HG02870 (cell line): ENCODE measurements around the gene PNLIP.

Experiments used
- ATAC-seq: cut with Tn5 transposase; IDR thresholded peaks from one replicate; pipeline ENCODE4 v1.9.1; 2021; ENCODE audit warnings: mild to moderate bottlenecking, moderate library complexity; ENCODE audit not compliant: unreplicated experiment

Gene PNLIP

DNA sequence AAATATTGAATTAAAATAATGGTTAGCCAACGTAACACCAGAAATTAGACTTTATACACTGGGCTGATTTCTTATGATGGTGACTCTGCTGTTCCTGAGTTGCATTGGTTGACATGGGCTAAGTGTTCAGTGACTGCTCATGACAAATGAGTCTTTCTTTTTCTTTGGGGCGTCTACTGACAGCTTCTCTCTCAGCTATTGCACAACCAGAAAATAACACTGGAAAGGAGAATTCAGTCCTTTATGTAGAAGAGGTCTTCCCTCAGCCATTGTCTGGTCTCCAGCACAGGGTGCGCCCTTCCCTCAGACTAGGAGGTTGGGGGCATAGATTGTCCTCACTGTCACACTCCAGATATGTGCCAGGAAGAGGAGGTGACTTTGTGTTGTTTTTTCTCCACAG lies 21.6 kb downstream of the PNLIP start:
- ATAC-seq = no peak

GRCh38 chr10:116574797-116575196 lies 29.1 kb downstream of the PNLIP start:
- no peak for ATAC-seq

DNA sequence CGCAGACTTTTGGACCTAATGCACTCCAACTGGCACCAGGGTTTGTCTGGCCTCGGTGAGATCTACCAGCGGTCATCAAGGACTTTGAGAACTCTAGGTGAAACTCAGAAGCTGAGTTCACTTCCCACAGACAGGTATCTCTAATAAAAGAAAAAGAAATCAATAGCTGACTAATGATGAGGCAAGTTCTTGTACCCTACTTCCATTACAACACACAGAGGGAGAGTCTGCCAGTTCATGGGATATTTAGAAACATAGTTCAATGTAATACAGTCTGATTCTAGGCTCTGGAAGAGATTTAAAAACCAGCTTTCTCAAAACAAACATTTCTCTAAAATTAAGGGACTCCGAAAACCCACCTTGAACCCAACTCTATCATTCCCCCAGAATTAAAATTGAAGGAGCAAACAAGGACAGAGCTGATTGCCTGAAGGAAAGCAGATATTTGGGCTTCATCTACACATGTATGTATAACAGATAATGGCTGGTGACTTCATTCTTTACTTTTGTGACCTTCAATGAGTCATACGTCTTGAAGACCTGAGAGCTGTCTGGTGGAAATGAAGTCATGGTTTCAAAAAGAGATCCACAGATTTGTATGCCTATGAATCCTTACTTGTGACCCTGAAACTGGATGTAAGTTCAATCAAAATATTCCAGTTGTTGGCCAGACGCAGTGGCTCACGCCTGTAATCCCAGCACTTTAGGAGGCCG lies 42.3 kb downstream of the PNLIP start:
- ATAC-seq = no peak

GRCh38 chr10:116588995-116589394 lies 43.3 kb downstream of the PNLIP start:
- no peak for ATAC-seq

- ATAC-seq = no peak
Observed at GRCh38 chr10:116589926-116590325, 44.2 kb downstream of the PNLIP start.

- ATAC-seq = no peak
Observed at GRCh38 chr10:116590590-116591444, 45.1 kb downstream of the PNLIP start, which contains the start of gene PNLIPRP1. PNLIPRP1 (plus strand) TSS chr10:116590959; CDS start chr10:116591130, 171 bp downstream.

GRCh38 chr10:116593139-116593740 lies 47.5 kb downstream of the PNLIP start:
- no peak for ATAC-seq

- no peak for ATAC-seq
Observed at GRCh38 chr10:116594525-116595035, 48.8 kb downstream of the PNLIP start.

GRCh38 chr10:116596062-116596461 lies 50.3 kb downstream of the PNLIP start:
- no peak for ATAC-seq

- ATAC-seq = no peak
Observed at GRCh38 chr10:116597543-116597942, 51.8 kb downstream of the PNLIP start.

GRCh38 chr10:116598329-116598728 lies 52.6 kb downstream of the PNLIP start:
- ATAC-seq = no peak

- ATAC-seq = no peak
Observed at GRCh38 chr10:116599991-116600390, 54.3 kb downstream of the PNLIP start.

- no peak for ATAC-seq
Observed at GRCh38 chr10:116602648-116603400, 57.1 kb downstream of the PNLIP start.

DNA sequence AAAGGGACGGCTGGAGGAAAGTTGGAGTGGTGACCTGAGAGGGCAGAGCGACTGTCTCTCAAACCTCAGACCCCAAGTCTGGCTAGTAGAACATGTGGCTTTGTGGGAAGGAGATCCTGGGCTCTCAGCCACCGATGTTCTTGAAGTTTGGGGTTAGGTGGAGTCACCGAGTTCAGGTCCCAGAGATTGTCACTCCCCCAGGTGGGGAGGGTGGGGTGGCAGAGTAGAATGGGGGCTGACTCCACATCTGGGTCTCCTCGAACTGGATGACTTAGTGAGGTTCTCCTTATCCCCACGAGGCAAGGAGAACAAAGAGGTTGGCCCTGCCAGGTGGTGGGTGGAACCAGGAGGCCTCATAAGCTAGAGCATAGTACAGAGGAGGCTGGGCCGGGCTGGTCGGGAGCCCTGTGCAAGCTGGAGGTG lies 60.3 kb downstream of the PNLIP start:
- no peak for ATAC-seq

- ATAC-seq = no peak
Observed at GRCh38 chr10:116607336-116607735, 61.6 kb downstream of the PNLIP start.

DNA sequence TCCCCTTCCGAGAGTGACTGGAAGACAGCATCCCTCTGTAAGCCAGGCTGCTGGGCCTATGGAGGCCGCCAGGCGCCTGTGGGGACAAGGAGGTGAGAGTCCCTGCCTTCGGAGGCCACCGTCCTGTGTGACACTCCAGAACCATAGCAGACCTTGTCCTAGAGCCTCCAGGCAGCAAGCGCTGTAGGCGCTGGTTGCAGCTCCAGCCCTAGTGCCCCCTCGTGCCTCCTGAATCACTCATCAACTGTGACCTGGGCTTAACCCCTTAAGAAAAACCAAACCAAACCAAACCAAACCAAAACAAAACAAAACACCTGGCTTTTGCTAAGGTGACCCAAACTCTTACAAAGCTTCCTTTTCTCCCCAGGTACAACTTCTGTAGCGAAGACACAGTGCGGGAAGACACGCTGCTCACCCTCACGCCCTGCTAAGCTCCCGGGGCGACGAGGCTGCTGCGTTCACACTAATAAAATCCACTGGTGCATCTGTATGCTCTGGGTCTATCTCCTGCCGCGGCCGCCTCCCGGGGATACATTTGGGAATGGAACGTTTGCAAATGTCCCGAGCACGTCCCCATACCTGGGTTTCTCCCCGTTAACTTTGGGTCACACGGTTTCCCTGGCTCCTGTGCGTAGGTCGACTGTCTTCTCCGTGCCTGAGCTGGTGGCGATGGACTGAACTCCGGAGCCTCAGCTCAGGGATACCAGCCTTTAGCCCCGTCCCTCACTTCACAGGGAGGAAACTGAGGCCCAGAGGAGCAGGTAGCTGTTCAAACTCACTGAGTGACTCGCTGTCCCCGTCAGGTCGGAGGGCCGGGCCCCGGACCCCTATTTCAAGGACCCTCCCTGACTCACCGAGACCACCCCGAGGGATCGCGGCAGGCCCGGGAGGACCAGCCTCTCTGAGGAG lies 63.2 kb downstream of the PNLIP start:
- ATAC-seq = no peak

- no peak for ATAC-seq
Observed at GRCh38 chr10:116610443-116611152, 64.9 kb downstream of the PNLIP start.

- ATAC-seq = no peak
Observed at GRCh38 chr10:116611153-116611545, 65.4 kb downstream of the PNLIP start.
